ENCODE data around the gene CP.

CP gene

DNA sequence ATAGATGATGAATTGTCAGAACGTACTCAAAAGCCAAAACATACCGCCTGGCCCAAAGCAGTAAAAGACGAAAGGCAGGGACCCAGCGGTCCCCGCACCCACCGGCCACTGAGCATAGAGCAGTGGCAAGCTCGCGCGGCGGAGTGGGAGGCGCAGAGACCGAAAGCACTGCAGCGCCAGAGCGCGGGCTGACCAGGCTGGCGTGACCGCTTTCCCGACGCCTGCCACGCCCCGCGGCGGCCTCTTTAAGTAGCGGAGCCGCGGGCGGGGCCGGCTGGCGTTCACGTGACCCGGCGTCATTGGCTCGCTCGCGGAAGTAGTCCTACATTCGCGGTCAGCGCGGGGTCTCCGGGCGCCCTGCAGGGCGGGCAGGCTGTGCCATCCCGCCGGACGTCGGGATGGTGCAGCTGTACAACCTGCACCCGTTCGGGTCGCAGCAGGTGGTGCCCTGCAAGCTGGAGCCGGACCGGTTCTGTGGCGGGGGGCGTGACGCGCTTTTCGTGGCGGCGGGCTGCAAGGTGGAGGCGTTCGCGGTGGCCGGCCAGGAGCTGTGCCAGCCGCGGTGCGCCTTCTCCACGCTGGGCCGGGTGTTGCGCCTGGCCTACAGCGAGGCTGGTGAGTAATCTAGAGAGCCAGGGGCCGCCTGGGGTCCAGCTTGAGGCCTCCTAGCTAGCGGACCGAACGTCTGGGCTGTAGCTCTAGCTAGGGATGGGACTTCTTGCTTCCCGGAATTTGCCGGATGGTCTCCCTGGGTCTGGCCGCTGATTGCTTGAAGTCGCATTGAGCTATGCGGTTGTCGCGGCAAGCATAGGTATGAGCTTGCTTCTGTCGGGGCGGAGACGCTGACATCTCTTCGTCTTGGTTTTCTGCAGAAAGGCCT, 92.1 kb downstream of the CP start, which contains the start of gene HPS3:
Gene HPS3, plus strand, starts transcription at position 313 of the 880 bp plus-strand sequence. Its CDS starts 86 bp downstream, at position 399.
- TF ChIP-seq GATA2 (IDR thresholded peaks at IDR 0.05; ENCODE audit: low read depth, low read length), result peak; percentile 17; the same call in 1 of the 2 replicates
- no peak for TF ChIP-seq GATA3 (IDR thresholded peaks at IDR 0.05; ENCODE audit: low read depth, low read length)

GRCh38 chr3:149128821-149129220, 92.8 kb downstream of the CP start:
- TF ChIP-seq GATA3 (IDR thresholded peaks at IDR 0.05; ENCODE audit: low read depth, low read length) (no peak), GATA2 (IDR thresholded peaks at IDR 0.05; ENCODE audit: low read depth, low read length) (no peak)

GRCh38 chr3:149122721-149123578, 98.7 kb downstream of the CP start:
- TF ChIP-seq GATA2 (IDR thresholded peaks at IDR 0.05; ENCODE audit: low read depth, low read length) (no peak), GATA3 (IDR thresholded peaks at IDR 0.05; ENCODE audit: low read depth, low read length) (no peak)
